HepG2 (cell line): Measurements from ENCODE around the gene DYSF. TPM values are rescaled to one million over a fixed set of nuclear protein-coding genes. Genes with fewer than 3 reads are reported as not detected.

ENCODE experiments used
- ATAC-seq: fragments of 200-7000 bp; cut with Tn5 transposase; 3 replicates; pipeline ENCODE4 v1.9.1; 2020; ENCODE audit warnings: mild to moderate bottlenecking, moderate library complexity
- BruUV-seq: library from RNA; stranded (reverse); fragments of 400-500 nt; replicated peaks from 2 replicates; lab custom pipeline; 2021; lab: Mats Ljungman, UMichigan
- CTCF ChIA-PET: fragments of 300-600 bp; formaldehyde crosslinking; extraction: SDS; loops from one replicate; lab custom pipeline; 2021; ENCODE audit warnings: low total read pairs, inconsistent platforms, low intra/inter-chr PET ratio; lab: Yijun Ruan, JAX
- POLR2A ChIA-PET: fragments of 350-600 bp; sonication (Branson Sonifier 250); formaldehyde crosslinking; loops from one replicate; lab custom pipeline; 2020; ENCODE audit warnings: antibody characterized with exemption, inconsistent platforms; lab: Yijun Ruan, JAX
- DNase-seq: peaks from one replicate; pipeline ENCODE4 v3.0.0-alpha.2; 2015; ENCODE audit warnings: low spot score
- FAIRE-seq: peaks from 3 replicates; lab custom pipeline; 2011; peaks lifted over from hg19 to GRCh38; lab: Jason Lieb, UNC
- H2AFZ ChIP-seq: one replicate; pipeline ENCODE4 v1.6.1; 2011; ENCODE audit warnings: low read length, inconsistent platforms
- H3K27ac ChIP-seq: fragments of 300-600 bp; 3 replicates; pipeline ENCODE4 v1.8.0; 2011; ENCODE audit warnings: mixed run types, mild to moderate bottlenecking, mixed read lengths, low read length, inconsistent platforms; ENCODE audit not compliant: insufficient read depth; ENCODE audit errors: extremely low read length
- H3K27me3 ChIP-seq, 2 experiments: fragments of 200-600 bp in 1 of 2; 2 replicates in 1 of 2; 3 replicates in 1 of 2; pipeline versions ENCODE4 v1.6.0 to v1.8.0; 2011; ENCODE audit warnings: low read length in 2 of 2, mild to moderate bottlenecking in 2 of 2, moderate library complexity in 2 of 2, inconsistent platforms in 1 of 2; ENCODE audit not compliant: insufficient read depth in 2 of 2, control insufficient read depth in 1 of 2
- H3K36me3 ChIP-seq, 2 experiments: fragments of 200-600 bp in 1 of 2; replicated peaks in 1 of 2; 2 replicates in 1 of 2; 3 replicates in 1 of 2; pipeline versions ENCODE4 v1.5.1 to v1.8.0; 2011; ENCODE audit warnings: low read length in 2 of 2, inconsistent platforms in 1 of 2; ENCODE audit not compliant: insufficient read depth in 2 of 2, control insufficient read depth in 1 of 2
- H3K4me1 ChIP-seq: 2 replicates; pipeline ENCODE4 v1.5.1; 2012; ENCODE audit warnings: low read length, inconsistent platforms; ENCODE audit not compliant: insufficient read depth
- H3K4me2 ChIP-seq: 2 replicates; pipeline ENCODE4 v1.6.0; 2011; ENCODE audit warnings: low read depth, low read length, inconsistent platforms
- H3K4me3 ChIP-seq, 3 experiments: fragments of 200-600 bp in 1 of 3; sonication (generic), shearing (Covaris generic) in 1 of 3; replicated peaks in 1 of 3; 2 replicates each; pipeline ENCODE4 v1.5.1; 2011 to 2016; ENCODE audit warnings: low read length in 3 of 3, inconsistent platforms in 2 of 3, low read depth in 2 of 3, mild to moderate bottlenecking in 2 of 3, control low read depth in 1 of 3, mixed read lengths in 1 of 3; ENCODE audit not compliant: insufficient read depth in 1 of 3
- H3K79me2 ChIP-seq: one replicate; pipeline ENCODE4 v1.6.1; 2011; ENCODE audit warnings: low read length, inconsistent platforms; ENCODE audit not compliant: insufficient read depth
- H3K9ac ChIP-seq: 2 replicates; pipeline ENCODE4 v1.6.0; 2011; ENCODE audit warnings: mild to moderate bottlenecking, low read depth, low read length, inconsistent platforms; ENCODE audit not compliant: insufficient read depth
- H3K9me3 ChIP-seq: 2 replicates; pipeline ENCODE4 v1.5.1; 2012; ENCODE audit warnings: mild to moderate bottlenecking, low read length
- H4K20me1 ChIP-seq: 2 replicates; pipeline ENCODE4 v1.6.0; 2011; ENCODE audit warnings: inconsistent platforms, mild to moderate bottlenecking, low read length, moderate library complexity; ENCODE audit not compliant: insufficient read depth
- AGO2 ChIP-seq: fragments of 200-400 bp; formaldehyde crosslinking; optimal IDR thresholded peaks from 2 replicates; pipeline ENCODE3; 2017; ENCODE audit warnings: mild to moderate bottlenecking, low read depth, low read length, moderate library complexity
- MLLT10 ChIP-seq: sonication (generic); formaldehyde crosslinking; IDR thresholded peaks from 2 replicates; pipeline ENCODE4 v1.4.0; 2020; ENCODE audit warnings: missing genetic modification reagents
- STAG1 ChIP-seq: sonication (generic); formaldehyde crosslinking; IDR thresholded peaks from 2 replicates; pipeline ENCODE4 v1.4.0; 2020; ENCODE audit warnings: missing genetic modification reagents
- ZNF512 ChIP-seq: sonication (generic); formaldehyde crosslinking; IDR thresholded peaks from 2 replicates; pipeline ENCODE4 v1.4.0; 2020; ENCODE audit warnings: mild to moderate bottlenecking, missing genetic modification reagents
- WGBS: methylation state at CpG from one replicate; pipeline ENCODE4 v1.1.6; 2017; ENCODE audit warnings: low lambda C conversion rate; 5-methylcytosine and 5-hydroxymethylcytosine counted together
- in situ Hi-C: cut with HindIII; loops from 2 replicates; pipeline ENCODE4 v1.10.0; 2017; ENCODE audit warnings: low pct_unique_long_range_greater_than_20kb; ENCODE audit not compliant: extremely low pct_ligation_motif_present
- intact Hi-C: fragments of 100-400 bp; cut with micrococcal nuclease; formaldehyde crosslinking; loops from one replicate; pipeline ENCODE4 v1.10.0; 2022; ENCODE audit not compliant: unreplicated experiment
- polyA plus RNA-seq, 8 experiments: library from polyadenylated mRNA; depleted of rRNA in 3 of 8; stranded (reverse) in 7 of 8; unstranded in 1 of 8; fragments of >200 nt; fragmentation: Illumina TruSeq in 4 of 8; extraction: Trizol in 4 of 8; gene quantifications; 2 replicates each; pipeline versions ENCODE4 v1.2.1 to v1.2.3, GENCODE V29; 2011 to 2016; ENCODE audit warnings: low read depth in 4 of 8, missing spikeins in 1 of 8, mixed read lengths in 1 of 8; ENCODE audit not compliant: insufficient read depth in 1 of 8
- total RNA-seq, 5 experiments: library from RNA; depleted of rRNA; stranded (reverse); fragments of >200 nt; fragmentation: Illumina TruSeq; extraction: Trizol; gene quantifications; 2 replicates each; pipeline ENCODE4 v1.2.3, GENCODE V29; 2016; ENCODE audit warnings: low read depth in 1 of 5

Gene DYSF
- total and polyA plus RNA-seq, 2 of the 13 experiments (the other 11 are each of a cell fraction or from before 2014, with no cell fraction given): 0.15 to 2.4 TPM

GRCh38 chr2:71671895-71672825 lies 218.8 kb downstream of the DYSF start (continued):
- TF ChIP-seq ZNF512 (CRISPR knock-in tag) (no peak), STAG1 (CRISPR knock-in tag) (peak; percentile 84)

- peaks cover 0 to 2% of the 10 kb centered on the region in 2 experiments; a peak in 1 of 5 replicates for H3K27me3 ChIP-seq
- 53% methylated on average over 13 of the region's 14 CpGs for WGBS
- no peaks in the 10 kb centered on the region for H4K20me1 ChIP-seq
- no peak overlapping the region for H3K27ac ChIP-seq
- no peak overlapping the region for H3K4me2 ChIP-seq
- no peaks in the 10 kb centered on the region for H3K4me1 ChIP-seq
- in situ Hi-C loops: loop anchor here (5.0 kb wide), 1 partner anchor 119 kb away; no protein-coding TSS in a partner anchor
- intact Hi-C loops: no loop called here
- no peak for DNase-seq
- no peak for FAIRE-seq
- no peak overlapping the region for H3K9ac ChIP-seq
- H3K4me3 ChIP-seq: no peak overlapping the region
- no peak overlapping the region for H2AFZ ChIP-seq
- H3K79me2 ChIP-seq: no peaks in the 10 kb centered on the region
- TF ChIP-seq AGO2 (peak; percentile 26), MLLT10 (no peak)
- no peaks in the 10 kb centered on the region for H3K36me3 ChIP-seq
- H3K9me3 ChIP-seq: no peaks in the 10 kb centered on the region
- CTCF ChIA-PET: no interaction called here
- peak; percentile 10; the same call in 2 of the 3 replicates for ATAC-seq
- POLR2A ChIA-PET: no interaction called here
- no TSS peak for BruUV-seq
These were observed 219.8 kb downstream of the DYSF start for GRCh38 chr2:71672826-71673795.
